Esophagus squamous epithelium (tissue), 4 donors: Measurements from ENCODE around the gene SGK1.

Experiments used
- CTCF ChIP-seq, 6 experiments: fragments of 450-650 bp in 4 of 6; fragments of 200-600 bp in 2 of 6; sonication (generic) in 2 of 6; IDR thresholded peaks; one replicate each; pipeline ENCODE4 v1.5.1; 2016 to 2019; ENCODE audit warnings: antibody characterized with exemption in 6 of 6, mild to moderate bottlenecking in 4 of 6, moderate library complexity in 4 of 6
- POLR2A ChIP-seq, 4 donors: fragments of 450-650 bp; IDR thresholded peaks; one replicate each; pipeline ENCODE4 v1.6.1; 2017; ENCODE audit warnings: antibody characterized with exemption in 4 of 4, mild to moderate bottlenecking in 4 of 4, moderate library complexity in 3 of 4

- no peak for TF ChIP-seq POLR2A (IDR thresholded peaks at IDR 0.05)
- no peak for TF ChIP-seq CTCF (IDR thresholded peaks at IDR 0.05)
These were observed 38.5 kb upstream of the SGK1 start for GRCh38 chr6:134356405-134356804.
